SK-N-SH (cell line): ENCODE results near the gene RFNG. TPM values are rescaled to one million over a fixed set of nuclear protein-coding genes. Genes with fewer than 3 reads are reported as not detected.

ENCODE experiments used
- ELF1 ChIP-seq: IDR thresholded peaks from 2 replicates; pipeline ENCODE4 v1.4.0; 2012
- EP300 ChIP-seq, 2 experiments: IDR thresholded peaks; 2 replicates each; pipeline versions ENCODE4 v1.4.0 to v1.6.1; 2012; ENCODE audit warnings: borderline replicate concordance in 1 of 2, low read depth in 1 of 2, low read length in 1 of 2
- FOSL2 ChIP-seq: IDR thresholded peaks from 2 replicates; pipeline ENCODE4 v1.4.0; 2012; ENCODE audit warnings: low read depth, mild to moderate bottlenecking, moderate library complexity, borderline replicate concordance
- FOXJ3 ChIP-seq: sonication (generic); formaldehyde crosslinking; IDR thresholded peaks from 2 replicates; pipeline ENCODE4 v1.5.1; 2020; ENCODE audit warnings: mild to moderate bottlenecking, missing genetic modification reagents
- FOXM1 ChIP-seq: IDR thresholded peaks from 2 replicates; pipeline ENCODE4 v1.4.0; 2012; ENCODE audit warnings: low read depth, mild to moderate bottlenecking
- GATA2 ChIP-seq: sonication (generic); formaldehyde crosslinking; IDR thresholded peaks from 2 replicates; pipeline ENCODE4 v1.5.0; 2020; ENCODE audit warnings: mild to moderate bottlenecking, missing genetic modification reagents
- JUND ChIP-seq: IDR thresholded peaks from 2 replicates; pipeline ENCODE4 v1.4.0; 2012
- MAX ChIP-seq: IDR thresholded peaks from 2 replicates; pipeline ENCODE4 v1.4.0; 2012; ENCODE audit warnings: low read depth
- MEF2A ChIP-seq: IDR thresholded peaks from 2 replicates; pipeline ENCODE4 v1.4.0; 2012; ENCODE audit warnings: low read depth, borderline replicate concordance
- MXI1 ChIP-seq: IDR thresholded peaks from 2 replicates; pipeline ENCODE4 v1.6.1; 2012; ENCODE audit warnings: mild to moderate bottlenecking, low read depth, low read length, improper control_type of control experiment
- NFIC ChIP-seq: IDR thresholded peaks from 2 replicates; pipeline ENCODE4 v1.4.0; 2012; ENCODE audit warnings: borderline replicate concordance
- PBX3 ChIP-seq: IDR thresholded peaks from 2 replicates; pipeline ENCODE4; 2012
- RFX5 ChIP-seq: IDR thresholded peaks from 2 replicates; pipeline ENCODE4 v1.6.1; 2012; ENCODE audit warnings: mild to moderate bottlenecking, improper control_type of control experiment, low read length
- RXRA ChIP-seq: IDR thresholded peaks from 2 replicates; pipeline ENCODE4 v1.4.0; 2012; ENCODE audit warnings: low read depth, mild to moderate bottlenecking, borderline replicate concordance
- SMC3 ChIP-seq: IDR thresholded peaks from 2 replicates; pipeline ENCODE4 v1.6.1; 2012; ENCODE audit warnings: low read depth, low read length, improper control_type of control experiment
- TAF1 ChIP-seq: IDR thresholded peaks from 2 replicates; pipeline ENCODE4 v1.6.1; 2012; ENCODE audit warnings: low read depth, mild to moderate bottlenecking, low read length, moderate library complexity, borderline replicate concordance
- TCF12 ChIP-seq: IDR thresholded peaks from 2 replicates; pipeline ENCODE4 v1.4.0; 2012
- TEAD4 ChIP-seq: IDR thresholded peaks from 2 replicates; pipeline ENCODE4 v1.4.0; 2012; ENCODE audit warnings: mild to moderate bottlenecking, borderline replicate concordance; ENCODE audit not compliant: insufficient read depth
- USF1 ChIP-seq: IDR thresholded peaks from 2 replicates; pipeline ENCODE4 v1.4.0; 2012; ENCODE audit warnings: low read depth, borderline replicate concordance
- YY1 ChIP-seq: IDR thresholded peaks from 2 replicates; pipeline ENCODE4 v1.4.0; 2012; ENCODE audit warnings: low read depth, mild to moderate bottlenecking
- polyA plus RNA-seq, 3 experiments: library from polyadenylated mRNA; depleted of rRNA; stranded (reverse); fragments of >200 nt; gene quantifications; 2 replicates each; pipeline ENCODE4 v1.2.3, GENCODE V29; 2012
- TF ChIP-seq, protein P1 (sequence below): fragments of 200-600 bp; sonication (generic); IDR thresholded peaks from 2 replicates; pipeline ENCODE4 v1.6.1; 2017; ENCODE audit warnings: antibody characterized with exemption, mild to moderate bottlenecking, moderate library complexity
- TF ChIP-seq, protein P2 (sequence below): fragments of 150-350 bp; IDR thresholded peaks from 2 replicates; pipeline ENCODE4 v1.6.1; 2017; ENCODE audit warnings: antibody characterized with exemption, low read length, low read depth, borderline replicate concordance

RFNG gene
- polyA plus RNA-seq, 1 of the 3 experiments (the other 2 are of a cell fraction): 68.6 TPM

DNA sequence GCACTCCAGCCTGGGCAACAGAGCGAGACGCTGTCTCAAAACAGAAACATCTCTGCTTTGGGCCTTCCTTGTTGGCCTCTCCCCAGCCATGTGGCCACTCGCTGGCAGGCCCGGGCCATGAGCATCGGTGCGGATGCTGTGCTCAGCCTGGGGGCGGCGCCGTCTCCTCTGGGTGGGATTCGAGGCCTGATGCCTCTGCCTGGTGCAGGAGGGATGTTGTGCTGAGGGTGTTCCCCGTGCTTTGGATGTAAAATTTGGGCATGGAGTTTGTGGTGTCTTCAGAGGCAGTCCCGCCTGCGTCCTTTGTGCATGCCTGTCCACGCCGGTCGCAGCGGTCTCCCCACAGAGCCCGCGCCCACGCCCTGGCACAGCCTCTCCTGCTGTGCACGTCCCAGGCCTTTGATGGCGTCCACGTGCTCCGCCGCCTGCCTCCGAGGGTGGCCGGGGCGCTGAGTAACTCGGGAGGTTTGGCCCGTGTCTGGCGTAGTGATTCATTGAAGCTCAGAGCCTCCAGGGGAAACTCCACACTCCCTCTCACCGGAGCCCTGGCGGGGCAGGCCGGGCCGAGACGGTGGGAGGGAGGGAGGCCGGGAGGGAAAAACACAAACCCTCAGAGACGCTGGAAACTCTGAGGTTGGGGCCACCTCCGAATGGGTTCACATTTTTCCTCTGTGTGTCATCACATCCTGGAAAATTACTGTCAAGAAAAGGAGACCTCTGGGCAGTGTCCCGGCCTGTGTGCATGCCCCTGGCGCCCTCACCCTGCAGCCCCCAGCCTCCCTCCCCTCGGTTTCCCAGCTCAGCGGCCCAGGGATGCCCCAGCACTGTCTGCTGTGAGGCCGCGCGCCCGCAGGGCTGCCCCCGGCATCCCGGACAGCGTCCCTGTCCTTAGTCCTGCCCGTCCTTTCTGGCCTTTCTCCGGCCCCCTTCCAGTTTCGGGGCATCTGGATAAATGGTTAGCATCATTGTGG, 47.9 kb downstream of the RFNG start (continued):
- TF ChIP-seq NFIC (peak; percentile 79), SMC3 (0 out of 2 replicates have a peak, but pooled peaks have one; percentile 1), TEAD4 (peak; percentile 88), YY1 (peak; percentile 72), JUND (peak; percentile 89; the same call in 1 of the 2 replicates), PBX3 (peak; percentile 84), ELF1 (no peak), FOSL2 (peak; percentile 92), RXRA (peak; percentile 89; the same call in 1 of the 2 replicates), FOXJ3 (no peak), TAF1 (peak; percentile 47; the same call in 1 of the 2 replicates), TCF12 (peak; percentile 84), GATA2 (CRISPR knock-in tag) (no peak), USF1 (peak; percentile 80), EP300 (IDR thresholded peaks at IDR 0.05; ENCODE audit: borderline replicate concordance in 1 of 2, low read depth in 1 of 2, low read length in 1 of 2) (peak in 1 of 2 experiments; percentile 90; a peak in 2 of 4 replicates), MEF2A (no peak), MXI1 (peak; percentile 50; the same call in 1 of the 2 replicates), RFX5 (no peak), MAX (peak; percentile 100), FOXM1 (peak; percentile 70; the same call in 1 of the 2 replicates)
- TF ChIP-seq, protein P1, sequence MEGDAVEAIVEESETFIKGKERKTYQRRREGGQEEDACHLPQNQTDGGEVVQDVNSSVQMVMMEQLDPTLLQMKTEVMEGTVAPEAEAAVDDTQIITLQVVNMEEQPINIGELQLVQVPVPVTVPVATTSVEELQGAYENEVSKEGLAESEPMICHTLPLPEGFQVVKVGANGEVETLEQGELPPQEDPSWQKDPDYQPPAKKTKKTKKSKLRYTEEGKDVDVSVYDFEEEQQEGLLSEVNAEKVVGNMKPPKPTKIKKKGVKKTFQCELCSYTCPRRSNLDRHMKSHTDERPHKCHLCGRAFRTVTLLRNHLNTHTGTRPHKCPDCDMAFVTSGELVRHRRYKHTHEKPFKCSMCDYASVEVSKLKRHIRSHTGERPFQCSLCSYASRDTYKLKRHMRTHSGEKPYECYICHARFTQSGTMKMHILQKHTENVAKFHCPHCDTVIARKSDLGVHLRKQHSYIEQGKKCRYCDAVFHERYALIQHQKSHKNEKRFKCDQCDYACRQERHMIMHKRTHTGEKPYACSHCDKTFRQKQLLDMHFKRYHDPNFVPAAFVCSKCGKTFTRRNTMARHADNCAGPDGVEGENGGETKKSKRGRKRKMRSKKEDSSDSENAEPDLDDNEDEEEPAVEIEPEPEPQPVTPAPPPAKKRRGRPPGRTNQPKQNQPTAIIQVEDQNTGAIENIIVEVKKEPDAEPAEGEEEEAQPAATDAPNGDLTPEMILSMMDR: peak; percentile 23
- TF ChIP-seq, protein P2, sequence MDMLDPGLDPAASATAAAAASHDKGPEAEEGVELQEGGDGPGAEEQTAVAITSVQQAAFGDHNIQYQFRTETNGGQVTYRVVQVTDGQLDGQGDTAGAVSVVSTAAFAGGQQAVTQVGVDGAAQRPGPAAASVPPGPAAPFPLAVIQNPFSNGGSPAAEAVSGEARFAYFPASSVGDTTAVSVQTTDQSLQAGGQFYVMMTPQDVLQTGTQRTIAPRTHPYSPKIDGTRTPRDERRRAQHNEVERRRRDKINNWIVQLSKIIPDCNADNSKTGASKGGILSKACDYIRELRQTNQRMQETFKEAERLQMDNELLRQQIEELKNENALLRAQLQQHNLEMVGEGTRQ: no peak
